ENCODE measurements around the gene USP35.

DNA sequence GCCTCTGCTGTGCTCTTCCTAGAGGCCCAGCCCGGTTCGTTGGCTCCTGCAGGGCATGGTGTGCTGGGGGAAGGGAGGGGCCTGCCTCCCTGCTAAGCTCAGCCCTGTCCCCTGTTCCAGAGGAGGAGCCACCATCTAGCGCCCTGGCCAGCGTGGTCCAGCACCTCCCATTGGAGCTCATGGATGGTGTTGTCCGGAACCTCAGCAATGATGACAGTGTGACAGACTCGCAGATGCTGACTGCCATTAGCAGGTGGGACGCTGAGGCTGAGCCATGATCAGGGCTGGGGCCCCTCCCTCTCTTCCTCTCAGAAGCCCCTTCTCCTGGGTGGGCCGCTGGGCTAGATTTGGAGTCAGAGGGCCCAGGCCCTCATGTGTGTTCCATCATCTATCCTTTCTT lies 9.1 kb downstream of the USP35 start:
- TF ChIP-seq EP300 (IDR thresholded peaks at IDR 0.05) (no peak), POLR2A (IDR thresholded peaks at IDR 0.05) (no peak), POLR2AphosphoS5 (IDR thresholded peaks at IDR 0.05) (no peak)

Data from sigmoid colon (tissue), 4 donors.